Non-pigmented ciliary epithelial cell (primary cell): ENCODE data around the gene ADGRL1.
"Not testable (repeated sequence)": the region's sequence is repeated elsewhere in the genome, so short reads cannot be mapped to it uniquely, and the experiment has no call there.

ENCODE experiments used
- DNase-seq: peaks from one replicate; pipeline ENCODE4 v3.0.0-alpha.2; 2010; ENCODE audit warnings: low read depth

The ADGRL1 gene

DNA sequence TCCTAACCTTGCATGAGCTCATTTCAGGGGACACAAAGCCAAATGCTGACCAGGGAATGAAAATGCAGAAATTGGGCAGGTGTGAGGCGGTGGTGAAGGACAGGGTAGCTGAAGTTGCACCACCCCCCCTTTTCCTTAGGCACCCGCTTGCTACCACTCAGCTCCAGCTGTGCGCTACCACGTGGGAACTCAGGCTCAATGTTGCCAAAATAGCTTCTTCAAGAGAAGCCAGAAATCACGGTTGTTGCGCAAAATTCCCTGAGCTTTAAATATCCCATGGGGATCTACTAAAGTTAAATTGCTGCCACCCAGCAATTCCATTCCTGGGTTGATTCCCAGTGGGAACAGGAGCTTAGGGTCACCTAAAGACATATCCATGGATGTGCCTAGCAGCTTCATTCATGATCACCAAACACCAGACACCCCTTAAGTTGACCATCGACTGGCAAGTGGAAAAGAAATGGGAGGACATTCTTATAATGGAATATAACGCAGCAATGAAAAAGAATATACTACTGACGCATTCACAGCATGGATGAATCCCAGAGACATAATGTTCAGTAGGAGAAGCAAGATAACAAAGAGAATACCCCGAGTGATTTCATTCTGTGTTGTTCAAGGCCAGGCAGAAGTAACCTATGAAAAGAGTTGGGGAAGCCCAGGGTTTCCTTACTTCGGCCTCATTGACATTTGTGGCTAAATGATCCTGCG, 12.8 kb upstream of the ADGRL1 start:
- no peak for DNase-seq

DNA sequence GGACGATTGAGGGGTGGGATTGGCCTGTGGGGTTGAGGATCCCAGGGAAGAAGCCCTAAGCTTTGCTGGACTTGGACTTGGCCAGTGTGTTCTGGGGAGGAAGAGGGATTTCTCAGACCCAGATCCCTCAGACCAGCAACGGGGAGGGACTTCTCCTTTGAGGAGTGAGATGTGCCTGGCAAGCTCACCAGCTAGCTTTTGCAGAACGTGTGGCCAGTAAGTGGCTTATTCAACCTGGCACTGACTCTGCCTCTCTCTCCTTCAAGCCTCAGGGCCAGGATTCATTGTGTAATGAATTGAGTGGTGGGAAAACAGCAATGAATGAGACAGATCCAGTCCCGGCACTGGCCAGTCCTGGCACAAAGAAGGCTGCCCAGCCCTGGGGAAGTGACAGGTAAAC, 11.9 kb upstream of the ADGRL1 start:
- DNase-seq = not testable (repeated sequence)

DNA sequence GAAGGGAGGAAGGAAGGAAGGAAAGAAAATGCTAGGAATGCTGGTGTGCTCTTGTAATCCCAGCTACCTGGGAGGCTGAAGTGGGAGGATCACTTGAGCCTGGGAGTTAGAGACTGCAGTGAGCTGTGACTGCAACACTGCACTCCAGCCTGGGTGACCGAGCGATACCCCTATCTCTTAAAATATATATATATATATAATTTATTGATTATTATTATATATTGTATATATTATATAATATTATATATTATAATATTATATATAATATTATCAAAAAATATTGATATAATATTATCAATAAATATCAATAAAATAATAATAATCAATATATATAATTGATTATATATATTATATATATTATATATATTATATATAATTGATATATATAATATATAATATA, 8.6 kb upstream of the ADGRL1 start:
- DNase-seq = no peak

DNA sequence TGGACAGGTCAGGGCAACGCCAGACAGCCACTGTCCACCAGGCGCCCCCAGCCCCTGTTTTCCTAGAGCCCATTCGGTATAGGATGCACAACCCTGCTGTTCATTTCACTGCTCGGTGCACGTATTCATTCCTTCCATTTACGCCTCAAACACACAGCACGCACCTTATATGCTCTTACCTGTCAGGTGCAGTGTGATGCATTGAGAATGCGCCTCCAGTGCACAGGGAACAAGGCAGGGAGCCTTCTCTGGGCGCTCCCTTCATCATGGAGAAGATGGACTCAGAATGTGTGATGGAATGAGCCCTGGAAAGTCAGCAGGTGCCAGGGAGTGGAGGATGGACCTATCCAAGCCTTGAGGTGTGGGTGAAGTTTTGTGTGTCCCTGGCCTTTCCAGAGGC, 4.2 kb upstream of the ADGRL1 start:
- DNase-seq = not testable (repeated sequence)

DNA sequence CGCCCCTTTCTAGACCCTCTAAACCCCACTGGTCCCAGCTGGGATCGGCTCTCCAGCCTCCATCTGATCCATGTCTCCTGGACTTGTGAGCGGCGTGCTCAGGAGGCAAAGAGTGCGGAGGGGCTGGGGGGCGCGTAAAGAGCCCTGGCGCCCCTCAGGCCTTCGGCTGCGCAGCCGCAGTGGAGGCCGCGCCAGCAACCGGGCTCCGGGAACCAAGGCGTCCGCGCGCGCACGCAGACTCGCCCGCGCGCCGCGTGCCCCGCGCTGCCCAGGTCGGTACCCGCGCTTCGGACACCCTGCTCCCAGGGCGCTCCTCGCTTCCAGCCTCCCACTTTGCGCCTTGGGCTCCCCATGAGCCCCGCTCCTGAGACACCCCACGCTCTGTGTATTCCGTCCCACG, 3.4 kb upstream of the ADGRL1 start:
- not testable (repeated sequence) for DNase-seq

DNA sequence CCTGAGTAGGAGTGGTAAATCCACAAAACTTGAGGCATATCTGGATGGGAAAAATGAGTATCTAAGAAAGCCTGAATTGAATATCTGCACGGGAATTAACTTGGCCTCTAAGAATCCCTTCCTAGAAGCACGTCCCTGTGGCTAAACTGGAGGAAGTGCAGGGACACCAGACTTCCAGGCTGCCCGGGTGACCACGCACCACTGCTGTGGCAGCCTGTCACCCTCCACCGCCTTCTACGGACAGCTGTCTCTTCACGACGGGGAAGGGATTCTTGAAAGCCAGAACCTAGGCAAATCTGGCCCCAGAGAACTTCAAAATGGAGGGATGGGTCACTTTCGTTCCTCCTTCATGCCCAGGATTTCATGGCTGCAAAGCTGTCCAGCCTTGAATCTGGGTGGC, 2.5 kb upstream of the ADGRL1 start:
- DNase-seq = not testable (repeated sequence)

DNA sequence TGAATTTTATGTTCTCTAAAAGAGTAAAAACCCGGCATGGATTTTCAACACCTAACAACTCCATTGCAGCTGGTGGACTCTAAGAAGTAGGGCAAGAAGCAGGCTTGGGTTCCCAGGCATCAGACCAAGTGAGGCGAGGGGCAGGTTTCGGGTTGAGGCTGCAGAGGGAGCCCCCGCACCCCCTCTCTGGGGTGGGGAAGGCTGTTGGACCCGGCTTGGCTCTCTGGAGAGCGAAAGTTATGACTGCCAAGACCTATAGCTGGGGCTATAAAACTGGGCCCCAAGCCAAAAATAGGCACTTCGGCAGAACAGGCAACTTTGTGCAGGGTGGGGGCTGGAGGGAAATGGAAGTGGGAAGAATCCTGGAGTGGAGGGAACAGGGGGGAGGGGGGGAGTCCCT, 1.8 kb upstream of the ADGRL1 start:
- not testable (repeated sequence) for DNase-seq

DNA sequence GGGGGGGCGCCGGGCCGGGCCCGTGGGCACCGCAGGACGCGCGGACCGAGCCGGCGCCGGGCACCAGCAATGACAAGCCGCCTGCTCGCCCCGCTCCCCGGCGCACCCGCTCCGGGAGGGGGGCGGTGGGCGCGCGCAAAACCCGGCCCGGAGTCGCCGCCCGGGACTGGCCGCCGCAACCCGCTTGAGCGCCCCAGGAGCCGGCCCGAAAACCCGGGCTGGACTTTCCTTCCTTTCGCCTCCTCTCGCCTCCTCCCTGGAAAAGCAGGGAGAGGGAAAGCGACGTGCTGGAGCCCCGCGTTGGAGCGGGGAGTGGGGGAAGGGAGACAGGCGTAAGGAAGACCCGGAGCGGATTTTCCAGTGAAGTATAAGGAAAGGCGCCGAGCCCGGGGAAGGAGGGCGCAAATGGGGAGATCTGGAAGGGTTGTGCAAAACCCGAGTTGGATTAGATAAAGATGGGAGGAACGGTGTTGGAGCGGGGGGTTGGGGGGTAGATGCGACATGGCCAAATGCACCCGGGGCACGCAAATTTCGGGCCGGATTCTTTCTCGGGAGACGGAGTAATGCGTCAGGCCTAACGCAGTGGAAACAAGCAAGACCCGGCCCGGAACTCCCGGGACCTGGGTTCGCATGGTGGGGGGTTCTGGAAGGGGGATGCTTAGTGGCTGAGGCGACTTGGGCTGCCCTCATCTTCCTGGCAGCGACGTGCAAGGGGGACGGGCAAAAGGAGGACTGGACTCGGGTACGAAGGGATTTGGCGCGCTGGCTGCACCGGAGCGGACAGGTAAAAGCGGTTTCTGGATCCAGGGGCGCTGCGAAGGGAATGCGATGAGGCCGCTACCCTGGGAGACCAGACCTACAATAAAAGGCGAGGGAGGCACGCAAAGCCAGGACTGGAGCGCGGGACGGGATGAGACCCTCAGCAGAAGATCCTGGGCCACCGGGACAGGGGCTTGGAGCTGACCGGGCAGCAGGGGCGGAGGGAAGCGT, 1.1 kb upstream of the ADGRL1 start:
- peak; percentile 78 for DNase-seq

DNA sequence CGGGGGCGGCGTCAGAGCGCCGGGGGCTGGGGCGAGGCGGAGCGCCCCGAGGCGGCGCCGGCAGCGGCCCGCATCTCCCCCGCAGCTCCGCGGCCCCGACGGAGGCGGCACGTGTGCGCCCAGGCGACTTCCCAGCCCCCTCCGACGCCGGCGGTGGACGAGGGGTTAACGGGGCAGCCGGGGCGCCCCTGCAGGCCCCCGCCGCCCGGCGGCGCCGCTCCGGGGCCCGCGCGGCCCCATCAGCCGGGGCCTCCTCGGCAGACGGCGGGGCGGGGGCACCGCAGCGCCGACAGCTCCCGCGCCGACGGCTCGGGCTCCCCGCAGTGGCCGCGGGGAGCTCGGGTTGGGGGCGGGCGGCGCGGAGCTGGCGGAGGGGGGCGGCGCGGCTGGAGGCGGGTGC, 339 bp upstream of the ADGRL1 start:
- not testable (repeated sequence) for DNase-seq

DNA sequence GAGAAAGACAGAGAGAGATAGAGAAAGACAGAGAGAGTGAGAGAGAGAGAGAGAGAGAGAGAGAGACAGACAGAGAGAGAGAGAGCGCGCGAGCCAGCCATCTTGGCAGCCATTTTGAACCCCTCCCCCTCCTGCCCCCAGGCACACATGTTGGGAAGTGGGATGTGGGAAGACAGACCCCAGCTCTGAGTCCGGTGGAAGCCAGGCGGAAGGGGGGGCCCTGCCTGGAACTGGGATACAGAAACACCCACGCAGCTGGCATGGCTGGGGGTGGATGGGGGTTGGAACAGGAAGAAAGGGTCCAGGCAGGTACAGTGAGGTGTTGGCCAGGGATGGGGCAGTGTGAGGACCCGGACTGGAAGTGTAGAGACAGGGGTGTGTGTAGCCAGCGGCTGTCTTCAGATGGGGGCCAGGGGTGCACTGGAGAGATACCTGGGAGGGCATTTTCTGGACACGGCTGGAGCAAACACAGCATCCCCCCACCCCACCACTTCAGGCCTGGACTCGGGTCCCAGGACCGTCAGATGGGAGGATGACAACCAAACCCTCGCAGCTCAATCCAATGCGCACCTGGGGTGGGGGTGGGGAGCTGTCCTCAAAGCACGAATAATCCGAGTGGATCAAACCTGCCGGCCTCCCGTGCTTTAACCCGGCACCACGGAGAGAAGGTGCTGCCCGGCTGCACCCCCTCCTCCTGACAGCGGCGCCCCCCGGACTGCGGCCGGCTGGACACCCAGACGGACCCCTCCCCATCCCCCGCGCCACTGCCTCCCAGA, 1.1 kb downstream of the ADGRL1 start:
- not testable (repeated sequence) for DNase-seq

DNA sequence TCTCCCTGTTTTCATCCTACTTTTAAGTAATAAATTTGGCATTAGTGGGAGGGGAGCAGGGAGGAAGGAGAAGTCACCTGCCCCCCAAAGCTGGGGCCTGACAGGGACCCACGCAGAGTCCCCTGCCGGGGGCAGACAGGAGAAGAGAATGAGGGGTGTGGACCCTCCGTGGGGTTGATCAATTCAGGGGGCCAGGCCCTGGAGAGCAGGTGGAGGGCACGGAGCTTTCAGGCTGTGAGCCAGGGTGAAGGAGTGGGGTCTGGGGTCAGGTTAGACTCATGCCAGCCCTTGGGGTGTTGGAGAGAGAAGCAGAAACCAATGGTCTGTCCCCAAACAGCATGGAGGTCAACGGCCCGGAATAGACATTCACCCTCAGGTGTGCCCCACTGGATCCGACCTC, 1.8 kb downstream of the ADGRL1 start:
- not testable (repeated sequence) for DNase-seq

DNA sequence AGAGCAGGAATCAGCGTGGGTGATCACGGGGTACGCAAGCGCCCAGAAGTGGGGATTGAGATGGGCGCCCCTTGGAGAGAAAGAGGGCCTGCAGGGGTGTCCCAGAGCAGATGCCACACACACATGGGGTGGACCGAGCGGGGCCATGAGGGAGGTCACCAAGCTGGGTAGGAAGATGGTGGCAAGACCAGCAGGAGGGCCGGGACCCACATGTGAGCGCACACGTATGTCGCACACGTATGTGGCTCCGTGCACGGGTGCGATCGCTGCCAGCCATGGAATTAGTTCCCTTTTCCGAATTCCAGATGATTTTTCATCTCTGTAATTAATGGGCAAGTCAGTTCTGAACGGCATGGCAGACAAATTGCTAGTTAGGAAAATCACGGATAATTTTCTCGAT, 2.2 kb downstream of the ADGRL1 start:
- not testable (repeated sequence) for DNase-seq

DNA sequence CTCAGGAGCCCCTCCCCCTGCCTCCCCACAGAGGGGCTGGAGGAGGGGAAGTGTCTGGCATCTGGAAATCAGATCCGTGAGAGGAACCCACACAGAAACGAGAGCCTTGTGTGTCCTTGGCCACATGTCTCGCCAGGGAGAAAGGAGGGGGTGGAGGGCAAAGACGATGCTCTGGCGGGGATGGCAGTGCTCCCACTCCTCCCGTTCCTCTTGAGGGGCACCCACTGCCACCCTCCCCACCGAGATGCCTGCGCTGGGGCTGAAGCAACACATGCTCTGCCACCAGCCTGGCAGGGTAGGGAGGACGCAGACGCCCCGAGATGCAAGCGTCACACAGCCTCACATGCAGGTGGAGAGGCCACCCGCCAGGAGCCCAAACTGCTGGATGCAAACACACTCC, 2.8 kb downstream of the ADGRL1 start:
- DNase-seq = no peak

DNA sequence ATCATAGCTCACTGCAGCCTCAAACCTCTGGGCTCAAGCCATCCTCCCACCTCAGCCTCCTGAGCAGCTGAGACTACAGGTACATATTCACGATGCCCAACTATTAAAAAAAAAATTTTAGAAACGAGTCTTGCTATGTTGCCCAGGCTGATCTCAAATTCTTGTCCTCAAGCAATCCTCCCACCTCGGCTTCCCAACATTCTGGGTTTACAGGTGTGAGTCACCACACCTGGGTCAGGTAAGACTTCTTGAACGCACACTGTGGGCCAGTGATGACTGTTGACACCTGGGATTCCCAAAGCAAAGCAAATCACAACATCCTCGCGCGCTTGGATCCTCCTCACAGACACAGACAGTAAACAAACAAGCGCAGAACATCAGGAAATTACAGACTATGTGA, 4.5 kb downstream of the ADGRL1 start:
- DNase-seq = not testable (repeated sequence)

DNA sequence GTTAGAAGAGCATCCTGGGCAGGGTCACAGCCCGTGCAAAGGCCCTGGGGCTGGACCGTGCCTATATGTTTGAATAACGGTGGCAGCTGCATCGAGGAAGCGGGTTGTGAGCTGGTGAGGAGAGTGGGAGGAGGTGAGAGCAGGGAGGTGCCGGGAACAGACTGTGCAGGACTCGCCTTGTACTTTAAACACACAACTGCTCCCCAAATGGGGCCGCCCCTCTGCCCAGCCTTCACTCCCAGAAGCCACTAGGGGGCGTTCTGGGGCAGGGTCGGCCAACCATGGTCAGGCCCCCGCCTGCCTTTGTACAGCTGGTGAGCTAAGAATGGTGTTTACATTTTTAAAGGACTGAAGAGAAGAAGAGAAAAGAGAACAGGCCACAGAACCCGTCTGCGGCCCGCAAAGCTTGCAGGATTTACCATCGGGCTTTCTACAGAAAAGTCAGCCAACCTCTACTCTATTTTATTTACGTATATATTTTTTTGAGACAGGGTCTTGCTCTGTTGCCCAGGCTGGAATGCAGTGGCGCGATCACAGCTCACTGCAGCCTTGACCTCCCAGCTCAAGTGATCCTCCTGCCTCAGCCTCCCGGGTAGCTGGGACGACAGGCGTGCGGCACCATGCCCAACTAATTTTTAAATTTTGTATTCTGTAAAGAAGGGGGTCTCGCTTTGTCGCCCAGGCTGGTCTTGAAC, 5.7 kb downstream of the ADGRL1 start:
- DNase-seq = not testable (repeated sequence)

DNA sequence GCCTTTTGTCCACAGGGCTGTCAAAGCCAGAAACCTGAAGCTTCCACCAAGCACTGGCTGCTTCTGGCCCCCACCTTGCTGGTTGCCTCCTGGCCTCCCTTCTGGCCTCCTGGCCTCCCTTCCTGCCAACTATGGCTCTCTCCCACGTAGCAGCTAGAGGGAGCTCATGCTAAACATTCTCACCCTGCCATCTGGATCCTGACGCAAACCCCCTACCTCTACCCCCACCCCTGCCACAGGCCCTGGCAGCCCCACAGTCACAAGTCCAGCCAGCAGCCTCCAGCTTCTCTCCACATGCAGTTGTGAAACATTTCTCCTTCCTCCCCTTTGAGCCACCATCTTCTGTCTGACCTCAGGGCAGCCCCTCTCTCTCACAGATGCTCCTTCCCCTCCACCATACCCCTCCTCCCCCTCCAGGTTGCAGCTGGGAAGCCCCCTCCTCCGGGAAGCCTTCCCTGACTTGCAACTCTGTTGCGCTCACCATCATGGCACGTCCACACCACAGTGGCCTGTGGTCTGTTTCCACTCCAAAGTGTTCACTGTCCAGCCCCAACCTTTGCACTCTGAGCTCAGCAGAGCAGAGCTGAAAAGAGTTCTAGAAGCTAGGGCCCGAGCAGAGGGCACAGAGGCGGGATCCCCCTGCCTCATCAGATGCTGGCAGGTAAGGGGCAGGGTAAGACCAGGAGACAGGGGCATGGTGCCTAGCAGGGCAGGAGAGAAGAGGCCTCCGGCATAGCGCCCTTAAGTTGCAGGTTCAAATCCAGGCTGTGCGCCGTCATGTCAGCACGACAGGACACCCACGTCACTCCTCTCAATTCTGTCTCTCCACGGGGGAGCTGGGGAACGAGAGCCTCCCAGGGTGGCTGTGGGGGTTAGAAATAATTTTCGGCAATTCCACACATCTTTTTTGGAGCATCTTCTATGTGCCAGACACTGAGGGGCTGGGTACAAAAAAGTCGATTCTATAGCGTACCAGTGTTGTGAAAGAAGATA, 7.3 kb downstream of the ADGRL1 start:
- DNase-seq = no peak

DNA sequence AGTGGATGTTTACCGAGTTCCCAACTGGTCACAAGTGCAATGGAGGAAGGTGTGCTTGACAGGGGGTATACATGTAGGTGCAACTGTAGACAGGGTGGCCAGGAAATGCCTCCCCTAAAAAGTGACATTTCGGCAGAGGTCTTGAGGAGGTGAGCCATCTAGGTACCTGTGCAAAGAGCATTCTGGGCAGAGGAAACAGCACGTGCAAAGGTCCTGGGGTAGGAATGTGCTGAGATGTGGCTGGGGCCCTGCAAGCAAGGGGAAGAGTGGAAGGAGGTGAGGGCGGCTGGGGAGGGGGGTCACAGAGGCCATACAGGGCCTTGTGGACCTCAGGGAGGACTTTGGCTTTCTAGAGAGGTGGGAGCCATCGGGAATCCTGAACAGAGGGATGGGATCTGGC, 8.1 kb downstream of the ADGRL1 start:
- no peak for DNase-seq

DNA sequence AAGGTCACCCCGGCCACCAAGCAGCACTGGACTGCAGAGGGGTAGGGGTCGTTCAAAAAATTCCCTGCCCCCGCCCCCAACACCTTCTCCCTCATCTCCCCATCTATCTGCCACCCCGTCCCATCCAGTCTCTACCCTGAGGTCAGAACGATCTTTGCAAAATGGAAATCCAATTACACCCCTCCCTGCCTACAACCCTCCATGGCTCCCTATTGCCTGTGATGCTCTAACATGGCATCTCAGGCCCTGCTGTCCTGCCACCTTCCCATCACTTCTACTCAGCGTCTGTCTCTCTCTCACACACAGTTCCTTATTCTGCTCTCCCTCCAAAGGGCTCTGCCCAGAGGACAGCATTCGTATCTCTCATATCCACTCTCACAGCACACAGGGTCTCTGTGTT, 8.7 kb downstream of the ADGRL1 start:
- not testable (repeated sequence) for DNase-seq

DNA sequence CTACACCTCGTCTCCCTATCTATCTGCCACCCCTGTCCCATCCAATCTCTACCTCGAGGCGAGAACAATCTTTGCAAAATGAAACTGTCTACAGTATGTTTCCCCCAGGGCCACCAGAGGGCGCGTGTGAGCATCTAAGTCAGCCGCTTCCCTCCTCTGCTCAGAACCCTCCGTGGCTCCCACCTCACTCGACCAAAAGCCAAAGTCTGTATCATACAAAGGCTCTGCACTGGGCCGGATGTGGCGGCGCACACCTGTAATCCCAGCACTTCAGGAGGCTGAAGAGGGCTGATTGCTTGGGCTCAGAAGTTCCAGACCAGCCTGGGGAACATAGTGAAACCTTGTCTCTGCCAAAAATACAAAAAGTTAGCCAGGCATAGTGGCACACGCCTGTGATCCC, 9.9 kb downstream of the ADGRL1 start:
- DNase-seq = not testable (repeated sequence)

DNA sequence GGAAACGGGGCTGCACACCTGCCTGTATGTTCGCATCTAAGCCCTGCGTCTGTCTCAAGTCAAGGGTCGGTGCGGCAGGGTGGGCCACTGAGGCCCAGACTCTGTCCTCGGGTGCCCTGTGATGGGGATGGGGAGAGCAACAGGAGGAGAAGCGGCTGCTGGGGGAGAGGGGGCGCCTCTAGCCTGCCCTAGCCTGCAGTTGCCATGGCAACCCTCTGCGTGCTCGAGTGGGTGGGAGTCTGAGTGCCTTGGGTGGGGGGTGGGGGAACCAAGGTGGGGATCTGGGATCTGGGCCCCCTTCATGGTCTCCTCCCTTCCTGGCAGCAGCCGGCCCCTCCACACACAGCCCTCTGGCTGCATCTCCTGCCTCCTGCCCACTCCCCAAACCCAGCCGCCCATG, 10.8 kb downstream of the ADGRL1 start:
- DNase-seq = not testable (repeated sequence)
